Lower leg skin (tissue), 4 donors: ENCODE results near the gene PCED1B. TPM values are rescaled to one million over a fixed set of nuclear protein-coding genes. Genes with fewer than 3 reads are reported as not detected.
"Not testable (repeated sequence)": the region's sequence is repeated elsewhere in the genome, so short reads cannot be mapped to it uniquely, and the experiment has no call there.

Experiments
- DNase-seq, 2 donors: peaks; one replicate each; pipeline ENCODE4 v3.0.0-alpha.2; 2019; ENCODE audit warnings: low spot score in 2 of 2
- H3K4me3 ChIP-seq: fragments of 200-600 bp; sonication (generic); 2 replicates; pipeline ENCODE4 v1.5.1; 2017; ENCODE audit warnings: mild to moderate bottlenecking, low read depth; ENCODE audit not compliant: poor library complexity, severe bottlenecking
- POLR2A ChIP-seq, 2 donors: fragments of 450-650 bp; IDR thresholded peaks; one replicate each; pipeline ENCODE4 v1.6.1; 2016 to 2017; ENCODE audit warnings: antibody characterized with exemption in 2 of 2, mild to moderate bottlenecking in 1 of 2, moderate library complexity in 1 of 2
- WGBS, 2 donors: methylation state at CpG; one replicate each; pipeline ENCODE4 v1.1.5; 2018; 5-methylcytosine and 5-hydroxymethylcytosine counted together
- intact Hi-C: fragments of 100-400 bp; cut with DNase I; formaldehyde crosslinking; loops from one replicate; pipeline ENCODE4 v1.15.0; 2023; ENCODE audit warnings: low total_unique reads
- total RNA-seq, 4 donors: library from RNA; depleted of rRNA; stranded (reverse); fragments of >200 nt; gene quantifications; one replicate each; pipeline ENCODE4 v1.1.0, GENCODE V29; 2016
- TF ChIP-seq, protein P1 (sequence below), 3 donors: fragments of 450-650 bp; IDR thresholded peaks; one replicate each; pipeline ENCODE4 v1.5.1; 2016; ENCODE audit warnings: antibody characterized with exemption in 3 of 3, mild to moderate bottlenecking in 3 of 3, moderate library complexity in 2 of 3

Gene PCED1B
- total RNA-seq, 4 donors from 2014 or later, result 0.23 to 3.0 (median 0.73) TPM

DNA sequence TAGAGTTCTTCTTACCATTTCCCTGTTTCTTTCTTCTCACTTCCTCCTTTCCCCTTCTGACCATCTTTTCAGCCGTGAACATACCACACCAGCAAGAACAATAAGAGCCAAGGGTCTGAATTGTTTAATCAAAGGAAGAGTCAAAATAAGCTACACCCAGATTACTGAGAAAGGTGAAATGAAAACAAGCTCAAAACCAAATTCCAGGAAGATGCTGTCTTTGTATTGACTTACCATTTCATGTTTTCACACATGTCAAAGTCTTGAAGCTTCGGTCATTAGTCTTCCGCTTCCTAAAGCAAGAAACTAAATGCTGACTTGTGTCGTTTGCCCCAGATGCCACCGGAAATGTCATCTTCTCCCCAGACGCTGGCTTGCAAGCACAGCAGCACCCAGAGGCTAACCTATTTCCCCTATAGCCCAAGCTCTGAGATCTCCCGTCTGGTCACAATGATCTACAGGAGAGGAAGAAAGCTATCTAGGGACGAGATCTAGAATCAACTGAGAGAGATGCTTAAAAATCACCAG, 136.8 kb downstream of the PCED1B start:
- 81 to 84% methylated on average over 8 of the region's 8 CpGs for WGBS, 2 donors
- intact Hi-C loops, result no loop called here
- TF ChIP-seq POLR2A (IDR thresholded peaks at IDR 0.05), result no peak
- TF ChIP-seq, protein P1, sequence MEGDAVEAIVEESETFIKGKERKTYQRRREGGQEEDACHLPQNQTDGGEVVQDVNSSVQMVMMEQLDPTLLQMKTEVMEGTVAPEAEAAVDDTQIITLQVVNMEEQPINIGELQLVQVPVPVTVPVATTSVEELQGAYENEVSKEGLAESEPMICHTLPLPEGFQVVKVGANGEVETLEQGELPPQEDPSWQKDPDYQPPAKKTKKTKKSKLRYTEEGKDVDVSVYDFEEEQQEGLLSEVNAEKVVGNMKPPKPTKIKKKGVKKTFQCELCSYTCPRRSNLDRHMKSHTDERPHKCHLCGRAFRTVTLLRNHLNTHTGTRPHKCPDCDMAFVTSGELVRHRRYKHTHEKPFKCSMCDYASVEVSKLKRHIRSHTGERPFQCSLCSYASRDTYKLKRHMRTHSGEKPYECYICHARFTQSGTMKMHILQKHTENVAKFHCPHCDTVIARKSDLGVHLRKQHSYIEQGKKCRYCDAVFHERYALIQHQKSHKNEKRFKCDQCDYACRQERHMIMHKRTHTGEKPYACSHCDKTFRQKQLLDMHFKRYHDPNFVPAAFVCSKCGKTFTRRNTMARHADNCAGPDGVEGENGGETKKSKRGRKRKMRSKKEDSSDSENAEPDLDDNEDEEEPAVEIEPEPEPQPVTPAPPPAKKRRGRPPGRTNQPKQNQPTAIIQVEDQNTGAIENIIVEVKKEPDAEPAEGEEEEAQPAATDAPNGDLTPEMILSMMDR (IDR thresholded peaks at IDR 0.05), result no peak
- no peak overlapping the region for H3K4me3 ChIP-seq
- peak in 1 of 2 donors; percentile 84 for DNase-seq

DNA sequence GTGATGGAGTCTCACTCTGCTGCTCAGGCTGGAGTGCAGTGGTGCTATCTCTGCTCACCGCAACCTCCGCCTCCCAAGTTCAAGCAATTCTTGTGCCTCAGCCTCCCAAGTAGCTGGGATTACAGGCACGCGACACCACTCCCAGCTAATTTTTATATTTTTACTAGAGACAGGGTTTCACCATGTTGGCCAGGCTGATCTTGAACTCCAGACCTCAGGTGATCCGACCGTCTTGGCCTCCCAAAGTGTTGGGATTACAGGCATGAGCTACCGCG, 138.1 kb downstream of the PCED1B start:
- DNase-seq, intact Hi-C loops, H3K4me3 ChIP-seq: not testable (repeated sequence)
- WGBS, 2 donors, result 89 to 95% methylated on average over 8 of the region's 8 CpGs

DNA sequence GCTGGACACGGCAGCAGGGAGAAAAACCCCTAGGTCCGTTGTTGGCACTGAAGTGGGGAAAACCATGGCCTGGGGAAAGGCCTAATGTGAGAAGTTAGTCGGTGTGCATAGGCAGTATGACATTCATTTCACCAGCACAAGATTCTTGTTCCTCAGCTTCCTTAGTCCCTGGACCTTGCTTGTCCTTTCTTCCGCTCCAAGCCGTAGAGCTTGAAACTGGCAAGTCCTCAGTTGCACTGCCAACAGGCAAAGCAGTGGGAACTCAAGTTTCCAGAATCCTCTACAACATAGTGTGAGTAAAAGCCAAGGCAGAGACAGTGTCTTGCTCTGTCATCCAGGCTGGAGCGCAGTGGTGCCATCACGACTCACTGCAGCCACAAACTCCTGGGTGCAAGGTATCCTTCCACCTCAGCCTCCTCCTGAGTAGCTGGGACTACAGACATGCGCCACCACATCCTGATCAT, 138.8 kb downstream of the PCED1B start:
- no peak overlapping the region for H3K4me3 ChIP-seq
- no peak for DNase-seq
- intact Hi-C loops, result no loop called here
- WGBS, 2 donors, result 89 to 91% methylated on average over 8 of the region's 8 CpGs
- no peak for TF ChIP-seq POLR2A (IDR thresholded peaks at IDR 0.05)
- TF ChIP-seq, protein P1 (IDR thresholded peaks at IDR 0.05), result no peak

DNA sequence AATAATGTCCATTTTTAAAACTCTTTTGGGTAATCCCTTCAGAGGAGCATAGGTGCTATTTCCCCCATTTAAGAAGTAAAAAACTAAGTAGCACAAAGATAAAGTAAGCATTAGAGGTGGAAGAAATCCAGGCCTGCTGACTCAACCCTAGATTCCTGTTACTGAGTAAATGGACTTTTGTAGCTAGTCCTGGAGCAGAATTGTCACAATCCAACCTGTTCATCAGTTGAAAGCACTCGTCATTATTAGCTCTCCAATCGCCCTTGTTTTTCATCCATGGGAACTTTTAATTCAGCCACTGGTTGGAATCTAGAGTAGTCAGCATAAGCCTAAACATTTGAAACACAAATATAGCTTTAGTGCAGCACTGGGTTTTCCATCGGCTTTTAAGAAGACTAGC, 139.8 kb downstream of the PCED1B start:
- no peak for DNase-seq
- intact Hi-C loops, result no loop called here
- WGBS, 2 donors, result 71 to 84% methylated on average over 3 of the region's 3 CpGs
- TF ChIP-seq, protein P1 (IDR thresholded peaks at IDR 0.05), result no peak
- TF ChIP-seq POLR2A (IDR thresholded peaks at IDR 0.05), result no peak
- H3K4me3 ChIP-seq, result no peak overlapping the region

DNA sequence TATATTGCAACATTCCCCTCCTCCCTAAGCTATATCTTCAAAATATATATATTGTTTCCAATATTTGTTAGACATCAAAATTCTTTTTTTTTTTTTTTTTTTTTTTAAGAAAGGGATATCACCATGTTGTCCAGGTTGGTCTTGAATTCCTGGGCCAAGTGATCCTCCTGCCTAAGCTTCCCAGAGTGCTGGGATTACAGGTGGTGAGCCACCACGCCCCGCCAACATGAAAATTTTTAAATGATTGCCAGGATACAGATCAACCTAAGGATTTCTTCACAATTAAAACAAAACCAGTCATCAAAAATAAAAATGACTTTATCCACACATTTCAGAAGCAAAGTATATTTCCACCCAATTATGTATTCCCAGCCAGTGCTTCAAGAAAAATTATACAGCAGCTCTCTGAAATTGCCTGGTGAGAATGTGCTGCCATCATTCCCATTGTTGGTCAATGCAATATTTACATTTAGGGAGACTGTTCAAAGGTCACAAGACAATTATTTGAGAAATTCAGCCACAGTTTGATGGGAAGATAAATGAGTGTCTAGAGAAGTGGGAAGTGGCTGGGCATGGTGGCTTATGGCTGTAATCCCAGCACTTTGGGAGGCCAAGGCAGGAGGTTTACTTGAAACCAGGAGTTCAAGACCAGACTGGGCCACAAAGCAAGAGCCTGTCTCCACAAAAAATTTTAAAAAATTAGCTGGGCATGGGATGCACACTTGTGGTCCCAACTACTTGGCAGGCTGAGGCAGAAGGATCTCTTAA, 142.0 kb downstream of the PCED1B start:
- no peak overlapping the region for H3K4me3 ChIP-seq
- intact Hi-C loops, result no loop called here
- no peak for DNase-seq
- 100% methylated on average over 2 of the region's 2 CpGs for WGBS, 2 donors
- TF ChIP-seq POLR2A (IDR thresholded peaks at IDR 0.05), result no peak
- TF ChIP-seq, protein P1 (IDR thresholded peaks at IDR 0.05), result no peak

DNA sequence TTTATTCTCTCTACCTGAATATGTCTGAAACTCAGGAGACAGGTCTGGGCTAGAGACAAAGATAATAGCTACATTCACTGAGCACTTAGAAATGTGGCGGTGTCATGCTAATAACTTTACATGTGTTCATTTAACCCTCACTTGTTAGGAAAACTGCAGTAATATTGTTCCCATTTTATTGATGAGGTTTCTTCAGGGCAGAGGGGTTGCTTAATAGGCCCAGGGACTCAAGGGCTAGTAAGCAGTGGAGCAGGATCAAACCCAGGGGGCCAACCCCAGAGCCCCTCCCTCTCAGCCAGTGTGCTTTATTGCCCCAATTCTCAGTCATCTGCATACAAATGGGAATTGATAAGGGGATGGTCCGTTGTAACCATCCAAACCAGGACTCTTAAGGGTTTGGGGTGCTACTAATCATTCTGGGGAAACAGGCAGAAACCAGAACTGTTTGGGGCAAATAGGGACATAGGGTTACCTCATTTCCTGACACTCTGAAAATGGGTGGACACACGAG, 143.2 kb downstream of the PCED1B start:
- 67 to 73% methylated on average over 3 of the region's 3 CpGs for WGBS, 2 donors
- TF ChIP-seq, protein P1 (IDR thresholded peaks at IDR 0.05), result no peak
- DNase-seq, result no peak
- intact Hi-C loops, result no loop called here
- no peak overlapping the region for H3K4me3 ChIP-seq
